ENCODE results near the gene GHRHR.

DNA sequence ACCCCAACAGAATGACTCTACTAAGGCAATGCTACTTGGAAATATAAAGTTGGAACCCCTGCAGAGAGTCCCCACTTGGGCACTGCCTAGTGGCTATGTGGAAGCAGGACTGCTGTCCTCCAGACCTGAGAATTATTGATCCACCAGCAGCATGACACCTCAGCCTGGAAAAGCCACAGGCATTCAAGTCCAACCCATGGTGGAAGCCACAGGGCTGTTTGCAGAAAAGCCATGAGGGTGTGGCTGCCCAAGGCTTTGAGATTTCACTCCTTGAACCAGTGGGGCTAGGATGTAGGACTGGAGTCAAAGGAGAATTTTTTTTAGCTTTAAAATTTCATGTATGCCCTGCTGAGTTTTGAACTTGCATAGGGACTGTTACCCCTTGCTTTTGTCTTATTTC lies 13.6 kb upstream of the GHRHR start:
- TF ChIP-seq, protein P1, sequence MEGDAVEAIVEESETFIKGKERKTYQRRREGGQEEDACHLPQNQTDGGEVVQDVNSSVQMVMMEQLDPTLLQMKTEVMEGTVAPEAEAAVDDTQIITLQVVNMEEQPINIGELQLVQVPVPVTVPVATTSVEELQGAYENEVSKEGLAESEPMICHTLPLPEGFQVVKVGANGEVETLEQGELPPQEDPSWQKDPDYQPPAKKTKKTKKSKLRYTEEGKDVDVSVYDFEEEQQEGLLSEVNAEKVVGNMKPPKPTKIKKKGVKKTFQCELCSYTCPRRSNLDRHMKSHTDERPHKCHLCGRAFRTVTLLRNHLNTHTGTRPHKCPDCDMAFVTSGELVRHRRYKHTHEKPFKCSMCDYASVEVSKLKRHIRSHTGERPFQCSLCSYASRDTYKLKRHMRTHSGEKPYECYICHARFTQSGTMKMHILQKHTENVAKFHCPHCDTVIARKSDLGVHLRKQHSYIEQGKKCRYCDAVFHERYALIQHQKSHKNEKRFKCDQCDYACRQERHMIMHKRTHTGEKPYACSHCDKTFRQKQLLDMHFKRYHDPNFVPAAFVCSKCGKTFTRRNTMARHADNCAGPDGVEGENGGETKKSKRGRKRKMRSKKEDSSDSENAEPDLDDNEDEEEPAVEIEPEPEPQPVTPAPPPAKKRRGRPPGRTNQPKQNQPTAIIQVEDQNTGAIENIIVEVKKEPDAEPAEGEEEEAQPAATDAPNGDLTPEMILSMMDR (IDR thresholded peaks at IDR 0.05; ENCODE audit: poor library complexity, severe bottlenecking), result no peak
- TF ChIP-seq TAF1 (IDR thresholded peaks at IDR 0.05; ENCODE audit: low read depth) (no peak), RAD21 (conservative IDR thresholded peaks at IDR 0.05) (no peak), POLR2AphosphoS5 (IDR thresholded peaks at IDR 0.05) (no peak), EP300 (conservative IDR thresholded peaks at IDR 0.05; ENCODE audit: poor library complexity, severe bottlenecking) (no peak), REST (IDR thresholded peaks at IDR 0.05; ENCODE audit: borderline replicate concordance) (no peak), EZH2 (IDR thresholded peaks at IDR 0.05; ENCODE audit: borderline replicate concordance, insufficient read depth, low read length, poor library complexity, severe bottlenecking) (no peak), MXI1 (conservative IDR thresholded peaks at IDR 0.05; ENCODE audit: poor library complexity, severe bottlenecking) (no peak)

All from neural cell (in vitro differentiated cells).